Right lobe of liver (tissue), 4 donors: ENCODE results near the gene MLX.

ENCODE experiments used
- POLR2A ChIP-seq: fragments of 450-650 bp; IDR thresholded peaks from one replicate; pipeline ENCODE4 v1.6.1; 2017; ENCODE audit warnings: antibody characterized with exemption, mild to moderate bottlenecking
- TF ChIP-seq, protein P1 (sequence below), 4 donors: fragments of 200-600 bp in 3 of 4; fragments of 450-650 bp in 1 of 4; IDR thresholded peaks; one replicate each; pipeline versions ENCODE4 v1.5.1 to v1.8.0; 2016 to 2022; ENCODE audit warnings: antibody characterized with exemption in 4 of 4, mild to moderate bottlenecking in 2 of 4
- donor health status: DM: no; HTN: no; CAD: no.
- donor health status: DM: no; HTN: no; CAD: no.
- donor health status: DM: no; HTN: yes; CAD: no.

DNA sequence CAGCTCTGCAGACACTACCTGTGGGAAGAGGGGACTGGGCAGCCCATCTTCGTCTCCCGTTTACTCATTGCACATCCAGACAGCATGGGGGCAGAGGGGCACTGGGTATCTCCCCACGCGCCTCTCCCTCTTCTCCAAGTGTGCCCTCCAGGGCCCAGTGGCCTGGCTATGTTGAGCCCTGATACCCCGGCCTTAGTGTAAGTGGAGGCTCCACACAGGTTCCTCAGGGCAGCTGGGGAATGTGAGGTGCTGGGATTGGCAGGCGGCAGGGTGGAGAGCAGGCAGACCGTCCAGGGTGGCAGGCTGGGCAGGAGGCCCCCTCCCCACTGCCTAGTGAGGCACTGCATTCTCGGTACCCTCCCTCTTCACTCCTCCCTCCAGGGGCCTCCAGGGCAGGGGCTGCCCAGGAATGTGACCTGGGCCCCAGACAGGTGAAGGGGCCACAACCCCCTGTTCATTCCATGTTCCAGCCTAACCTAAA is 44.1 kb upstream of the MLX start:
- TF ChIP-seq, protein P1, sequence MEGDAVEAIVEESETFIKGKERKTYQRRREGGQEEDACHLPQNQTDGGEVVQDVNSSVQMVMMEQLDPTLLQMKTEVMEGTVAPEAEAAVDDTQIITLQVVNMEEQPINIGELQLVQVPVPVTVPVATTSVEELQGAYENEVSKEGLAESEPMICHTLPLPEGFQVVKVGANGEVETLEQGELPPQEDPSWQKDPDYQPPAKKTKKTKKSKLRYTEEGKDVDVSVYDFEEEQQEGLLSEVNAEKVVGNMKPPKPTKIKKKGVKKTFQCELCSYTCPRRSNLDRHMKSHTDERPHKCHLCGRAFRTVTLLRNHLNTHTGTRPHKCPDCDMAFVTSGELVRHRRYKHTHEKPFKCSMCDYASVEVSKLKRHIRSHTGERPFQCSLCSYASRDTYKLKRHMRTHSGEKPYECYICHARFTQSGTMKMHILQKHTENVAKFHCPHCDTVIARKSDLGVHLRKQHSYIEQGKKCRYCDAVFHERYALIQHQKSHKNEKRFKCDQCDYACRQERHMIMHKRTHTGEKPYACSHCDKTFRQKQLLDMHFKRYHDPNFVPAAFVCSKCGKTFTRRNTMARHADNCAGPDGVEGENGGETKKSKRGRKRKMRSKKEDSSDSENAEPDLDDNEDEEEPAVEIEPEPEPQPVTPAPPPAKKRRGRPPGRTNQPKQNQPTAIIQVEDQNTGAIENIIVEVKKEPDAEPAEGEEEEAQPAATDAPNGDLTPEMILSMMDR (IDR thresholded peaks at IDR 0.05) = no peak
- TF ChIP-seq POLR2A = no peak
